HG03045 (cell line): ENCODE measurements around the gene RTN4IP1.

Experiments
- ATAC-seq: cut with Tn5 transposase; IDR thresholded peaks from one replicate; pipeline ENCODE4 v1.9.1; 2021; ENCODE audit warnings: mild to moderate bottlenecking, moderate library complexity; ENCODE audit not compliant: unreplicated experiment

Gene RTN4IP1

DNA sequence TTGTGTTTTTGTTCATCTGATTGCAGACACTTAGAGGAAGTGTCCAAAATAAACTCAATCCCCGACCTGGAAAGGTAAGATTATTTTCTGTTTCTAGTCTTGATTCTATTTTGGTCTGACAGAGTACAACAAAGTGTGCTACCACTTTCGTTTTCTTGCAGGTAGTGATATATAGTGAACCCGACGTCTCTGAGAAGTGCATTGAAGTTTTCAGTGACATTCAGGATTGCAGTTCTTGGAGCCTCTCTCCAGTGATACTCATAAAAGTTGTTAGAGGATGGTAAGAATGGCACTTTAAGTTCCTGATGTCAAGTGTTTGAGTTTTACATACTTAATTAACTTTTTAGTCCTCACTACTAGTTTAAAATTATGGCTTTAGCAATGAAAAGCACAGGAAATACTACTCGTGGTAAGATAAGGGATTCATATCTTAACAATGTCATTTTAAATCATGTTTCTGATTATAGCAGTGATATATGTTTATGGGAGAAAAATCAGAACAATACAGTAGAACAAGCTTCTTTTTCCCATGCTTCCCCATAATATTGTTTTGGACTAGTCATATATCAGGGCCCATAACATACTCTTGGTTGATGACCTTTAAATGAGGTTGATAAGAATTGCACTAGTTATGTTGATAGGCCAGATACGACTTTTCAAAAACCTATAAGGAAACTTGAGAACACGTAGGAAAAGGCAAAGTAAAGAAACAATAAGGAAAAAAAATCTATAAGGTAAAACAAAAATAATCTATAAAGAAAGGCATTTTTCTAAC, 104.0 kb downstream of the RTN4IP1 start:
- ATAC-seq, result peak; percentile 38

DNA sequence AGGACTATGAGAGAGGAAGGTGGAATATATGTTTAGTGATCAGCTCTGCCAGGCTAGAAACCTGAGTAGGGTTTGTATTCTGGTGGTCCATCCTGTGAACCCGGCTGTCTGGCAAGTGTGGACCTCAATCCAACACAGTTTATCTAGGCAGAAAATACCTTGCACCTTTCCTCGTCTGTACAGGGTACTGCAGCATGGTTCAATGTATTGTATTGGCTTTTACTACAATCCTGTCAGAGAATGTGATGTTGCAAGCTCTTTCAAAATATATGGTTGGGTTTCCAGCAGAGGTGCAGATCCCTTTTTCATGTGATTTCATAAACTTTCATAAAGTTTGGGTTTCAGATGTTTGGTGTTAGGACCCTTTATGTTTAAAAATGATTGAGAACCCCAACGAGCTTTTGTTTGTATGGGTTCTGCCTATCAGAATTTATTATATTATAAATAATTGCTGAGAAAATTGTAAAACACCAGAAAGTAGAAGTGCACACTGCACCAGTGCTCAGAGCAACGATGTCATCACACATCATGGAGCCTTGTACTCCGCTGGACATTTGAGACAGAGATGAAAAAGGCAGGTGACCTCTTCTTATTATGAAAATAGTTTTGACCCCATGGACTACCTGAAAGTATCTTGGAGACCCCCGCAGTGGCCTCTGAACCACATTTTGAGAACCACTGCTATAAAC, 106.6 kb downstream of the RTN4IP1 start:
- no peak for ATAC-seq
